Natural killer cell (primary cell): Measurements from ENCODE around the gene DOCK6. TPM values are rescaled to one million over a fixed set of nuclear protein-coding genes. Genes with fewer than 3 reads are reported as not detected.
A peak's percentile ranks its signal among the peaks of the same experiment; 100 is the strongest.

Experiments
- ATAC-seq, 3 donors: fragments of 150-1000 bp in 2 of 3; fragments of 200-7000 bp in 1 of 3; cut with Tn5 transposase; 1 replicate in 1 of 3; 2 replicates in 2 of 3; pipeline ENCODE4 v1.10.0; 2021; ENCODE audit warnings: mild to moderate bottlenecking in 2 of 3, moderate library complexity in 2 of 3
- DNase-seq, 2 donors: peaks; one replicate each; pipeline versions ENCODE4 v3.0.0 to v3.0.0-alpha.2; 2013 to 2021; ENCODE audit warnings: mixed read lengths in 1 of 2
- H3K27ac ChIP-seq: one replicate; pipeline ENCODE4 v1.5.1; 2013; ENCODE audit warnings: mild to moderate bottlenecking, low read length
- H3K27me3 ChIP-seq: one replicate; pipeline ENCODE4 v1.6.1; 2013; ENCODE audit warnings: low read length; ENCODE audit not compliant: control insufficient read depth, insufficient read depth
- H3K36me3 ChIP-seq: one replicate; pipeline ENCODE4 v1.6.1; 2013; ENCODE audit warnings: low read length; ENCODE audit not compliant: control insufficient read depth, insufficient read depth
- H3K4me1 ChIP-seq: one replicate; pipeline ENCODE4 v1.6.1; 2013; ENCODE audit warnings: low read length; ENCODE audit not compliant: control insufficient read depth, insufficient read depth
- H3K4me3 ChIP-seq: one replicate; pipeline ENCODE4 v1.5.1; 2013; ENCODE audit warnings: low read length
- H3K9me3 ChIP-seq: one replicate; pipeline ENCODE4 v1.6.1; 2013; ENCODE audit warnings: low read length; ENCODE audit not compliant: control insufficient read depth, insufficient read depth
- H3K27ac Mint-ChIP-seq, 2 donors: one replicate each; pipeline ENCODE4 v1.8.0; 2022; ENCODE audit warnings: mild to moderate bottlenecking in 2 of 2, mixed read lengths in 2 of 2, moderate library complexity in 1 of 2
- H3K27me3 Mint-ChIP-seq, 2 donors: one replicate each; pipeline ENCODE4 v1.8.0; 2022; ENCODE audit warnings: low read depth in 2 of 2, mixed read lengths in 2 of 2
- H3K36me3 Mint-ChIP-seq: one replicate; pipeline ENCODE4 v1.8.0; 2022; ENCODE audit warnings: mixed read lengths
- H3K4me1 Mint-ChIP-seq, 2 donors: one replicate each; pipeline ENCODE4 v1.8.0; 2022; ENCODE audit warnings: mixed read lengths in 2 of 2
- H3K4me3 Mint-ChIP-seq: one replicate; pipeline ENCODE4 v1.8.0; 2022; ENCODE audit warnings: mild to moderate bottlenecking, moderate library complexity, mixed read lengths
- H3K9me3 Mint-ChIP-seq, 2 donors: one replicate each; pipeline ENCODE4 v1.8.0; 2022; ENCODE audit warnings: mixed read lengths in 2 of 2
- WGBS: methylation state at CpG from one replicate; pipeline ENCODE4 v1.1.7; 2013; ENCODE audit warnings: missing lambda C conversion rate; ENCODE audit not compliant: insufficient coverage; 5-methylcytosine and 5-hydroxymethylcytosine counted together
- intact Hi-C: fragments of 100-400 bp; cut with micrococcal nuclease; formaldehyde crosslinking; loops from one replicate; pipeline ENCODE4 v1.14.2; 2022
- total RNA-seq, 4 donors: library from RNA; stranded (reverse); fragments of 120-200 nt in 1 of 4; gene quantifications; one replicate each; pipeline versions ENCODE4 v1.2.3 to v1.2.4, GENCODE V29; 2013 to 2022
- TF ChIP-seq, protein P1 (sequence below): fragments of 200-600 bp; IDR thresholded peaks from one replicate; pipeline ENCODE4 v1.8.0; 2022; ENCODE audit warnings: antibody characterized with exemption

The DOCK6 gene
- total RNA-seq, 3 donors from 2014 or later (not counting 1 experiment from before 2014, with no cell fraction given) = 0.82 to 2.3 (median 0.86) TPM

DNA sequence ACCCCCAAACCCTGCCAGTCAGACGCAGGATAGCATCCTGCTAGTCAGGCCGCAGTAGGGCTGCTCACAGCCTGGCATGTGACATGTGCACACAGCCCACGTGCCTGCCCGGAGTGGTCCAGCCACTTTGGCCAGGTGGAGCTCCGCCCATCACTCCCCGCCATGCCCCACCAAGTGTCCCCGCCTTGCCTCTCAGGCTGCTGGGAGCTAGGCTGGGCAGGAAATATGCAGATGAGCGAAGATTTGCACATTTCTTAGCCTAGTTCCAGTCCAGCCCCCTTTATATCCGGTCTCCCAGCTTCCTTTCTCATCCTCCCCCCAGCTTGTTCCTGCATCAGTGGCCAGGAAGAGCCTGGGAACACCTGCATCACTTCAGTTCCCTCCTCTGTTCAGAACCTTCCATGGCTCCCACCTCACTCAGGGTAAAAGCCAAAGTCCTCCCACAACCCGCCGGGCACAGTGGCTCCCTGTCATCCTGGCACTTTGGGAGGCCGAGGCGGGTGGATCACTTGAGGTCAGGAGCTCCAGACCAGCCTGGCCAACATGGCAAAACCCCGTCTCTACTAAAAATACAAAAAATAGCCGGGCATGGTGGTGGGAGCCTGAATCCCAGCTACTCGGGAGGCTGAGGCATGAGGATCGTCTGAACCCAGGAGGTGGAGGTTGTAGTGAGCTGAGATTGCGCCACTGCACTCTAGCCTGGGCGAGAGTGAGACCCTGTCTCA is 2.3 kb upstream of the DOCK6 start:
- H3K27me3 ChIP-seq = peaks cover 28% of the 10 kb centered on the region
- Mint-ChIP-seq H3K4me3 (no peak overlapping the region), H3K36me3 (no peaks in the 10 kb centered on the region), H3K4me1 (no peaks in the 10 kb centered on the region), H3K27me3 (peaks cover 29 to 45% of the 10 kb centered on the region in 2 donors), H3K9me3 (no peaks in the 10 kb centered on the region), H3K27ac (no peak overlapping the region)
- intact Hi-C loops = no loop called here
- no peaks in the 10 kb centered on the region for H3K36me3 ChIP-seq
- ATAC-seq (no peak), DNase-seq (no peak)
- H3K27ac ChIP-seq = no peak overlapping the region
- no peaks in the 10 kb centered on the region for H3K9me3 ChIP-seq
- TF ChIP-seq, protein P1, sequence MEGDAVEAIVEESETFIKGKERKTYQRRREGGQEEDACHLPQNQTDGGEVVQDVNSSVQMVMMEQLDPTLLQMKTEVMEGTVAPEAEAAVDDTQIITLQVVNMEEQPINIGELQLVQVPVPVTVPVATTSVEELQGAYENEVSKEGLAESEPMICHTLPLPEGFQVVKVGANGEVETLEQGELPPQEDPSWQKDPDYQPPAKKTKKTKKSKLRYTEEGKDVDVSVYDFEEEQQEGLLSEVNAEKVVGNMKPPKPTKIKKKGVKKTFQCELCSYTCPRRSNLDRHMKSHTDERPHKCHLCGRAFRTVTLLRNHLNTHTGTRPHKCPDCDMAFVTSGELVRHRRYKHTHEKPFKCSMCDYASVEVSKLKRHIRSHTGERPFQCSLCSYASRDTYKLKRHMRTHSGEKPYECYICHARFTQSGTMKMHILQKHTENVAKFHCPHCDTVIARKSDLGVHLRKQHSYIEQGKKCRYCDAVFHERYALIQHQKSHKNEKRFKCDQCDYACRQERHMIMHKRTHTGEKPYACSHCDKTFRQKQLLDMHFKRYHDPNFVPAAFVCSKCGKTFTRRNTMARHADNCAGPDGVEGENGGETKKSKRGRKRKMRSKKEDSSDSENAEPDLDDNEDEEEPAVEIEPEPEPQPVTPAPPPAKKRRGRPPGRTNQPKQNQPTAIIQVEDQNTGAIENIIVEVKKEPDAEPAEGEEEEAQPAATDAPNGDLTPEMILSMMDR = no peak
- no peak overlapping the region for H3K4me3 ChIP-seq
- H3K4me1 ChIP-seq = peaks cover 10% of the 10 kb centered on the region
- 86% methylated on average over 15 of the region's 19 CpGs for WGBS

DNA sequence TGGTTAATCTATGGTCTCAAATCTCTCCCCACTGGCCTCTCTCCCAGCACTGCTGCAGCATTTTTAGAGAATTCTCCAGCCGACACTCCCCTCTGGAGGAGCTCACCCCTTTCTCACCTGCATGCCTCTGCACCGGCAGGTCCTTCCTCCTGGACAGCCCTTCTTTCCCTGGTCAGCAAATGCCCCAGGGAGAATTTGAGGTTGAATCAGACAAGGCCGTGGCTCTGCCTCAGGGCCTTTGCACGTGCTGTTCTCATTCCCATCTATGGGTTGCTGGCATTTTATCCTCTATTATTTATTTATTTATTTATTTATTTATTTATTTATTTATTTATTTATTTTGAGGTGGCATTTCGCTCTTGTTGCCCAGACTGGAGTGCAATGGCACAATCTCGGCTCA is 1.4 kb upstream of the DOCK6 start:
- TF ChIP-seq, protein P1 = no peak
- Histone ChIP-seq H3K4me3 (no peak overlapping the region), H3K4me1 (peaks cover 10% of the 10 kb centered on the region), H3K27ac (no peak overlapping the region), H3K27me3 (peaks cover 25% of the 10 kb centered on the region), H3K9me3 (no peaks in the 10 kb centered on the region), H3K36me3 (no peaks in the 10 kb centered on the region)
- Mint-ChIP-seq H3K36me3 (no peaks in the 10 kb centered on the region), H3K27ac (no peak overlapping the region), H3K4me1 (no peaks in the 10 kb centered on the region), H3K9me3 (no peaks in the 10 kb centered on the region), H3K4me3 (peak overlapping the region; percentile 58), H3K27me3 (peaks cover 29 to 36% of the 10 kb centered on the region in 2 donors)
- DNase-seq = no peak
- no peak for ATAC-seq
- intact Hi-C loops = no loop called here
- WGBS = 97% methylated on average over 2 of the region's 6 CpGs

DNA sequence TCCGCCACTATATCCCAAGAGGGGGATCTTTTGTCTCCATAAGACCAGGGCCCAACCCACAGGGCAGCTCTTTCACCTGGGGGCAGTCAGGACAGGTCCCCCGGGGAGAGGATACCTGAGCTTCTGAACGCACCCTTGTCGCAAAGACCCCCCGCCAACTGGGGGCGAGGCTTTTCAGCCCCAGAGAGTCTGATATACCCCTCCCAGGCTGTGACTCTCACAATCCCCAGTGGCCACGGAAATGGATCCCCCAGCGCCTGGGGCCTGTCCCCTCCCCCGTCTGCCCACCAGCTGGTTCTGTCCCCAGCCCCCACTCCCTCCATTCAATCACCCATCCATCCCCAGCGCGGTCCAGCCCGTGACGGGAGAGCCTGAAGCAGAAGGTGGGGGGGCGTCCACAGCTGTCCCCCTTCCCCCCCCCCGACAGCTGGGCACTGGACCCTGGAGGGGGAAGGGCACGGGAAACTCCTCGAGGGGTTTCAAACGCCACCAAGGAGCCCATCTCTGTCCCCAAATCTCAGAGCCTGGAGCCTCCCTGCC is 823 bp downstream of the DOCK6 start:
- peaks cover 10% of the 10 kb centered on the region for H3K4me1 ChIP-seq
- peaks cover 19% of the 10 kb centered on the region for H3K27me3 ChIP-seq
- peak overlapping the region; percentile 73 for H3K4me3 Mint-ChIP-seq
- TF ChIP-seq, protein P1 = no peak
- ATAC-seq = peak in 1 of 3 donors; percentile 14
- H3K36me3 Mint-ChIP-seq = no peaks in the 10 kb centered on the region
- H3K4me3 ChIP-seq = peak overlapping the region; percentile 30
- no peaks in the 10 kb centered on the region for H3K36me3 ChIP-seq
- no peak overlapping the region for H3K27ac Mint-ChIP-seq
- H3K27me3 Mint-ChIP-seq = peaks cover 15 to 16% of the 10 kb centered on the region in 2 donors
- no peak overlapping the region for H3K27ac ChIP-seq
- H3K4me1 Mint-ChIP-seq = no peaks in the 10 kb centered on the region
- no peak for DNase-seq
- intact Hi-C loops = no loop called here
- H3K9me3 Mint-ChIP-seq = no peaks in the 10 kb centered on the region
- no peaks in the 10 kb centered on the region for H3K9me3 ChIP-seq
- WGBS = 38% methylated on average over 18 of the region's 18 CpGs
